Panc1 (cell line): ENCODE data around the gene CDH12.

Experiments used
- POLR2AphosphoS5 ChIP-seq: IDR thresholded peaks from 2 replicates; pipeline ENCODE4 v1.6.1; 2012; ENCODE audit warnings: mild to moderate bottlenecking, low read depth, low read length, moderate library complexity
- TF ChIP-seq, protein P1 (sequence below): fragments of 450-650 bp; IDR thresholded peaks from 2 replicates; pipeline ENCODE4 v1.5.1; 2017; ENCODE audit warnings: mild to moderate bottlenecking

GRCh38 chr5:21918451-21918850 is 934.7 kb downstream of the CDH12 start:
- TF ChIP-seq, protein P1, sequence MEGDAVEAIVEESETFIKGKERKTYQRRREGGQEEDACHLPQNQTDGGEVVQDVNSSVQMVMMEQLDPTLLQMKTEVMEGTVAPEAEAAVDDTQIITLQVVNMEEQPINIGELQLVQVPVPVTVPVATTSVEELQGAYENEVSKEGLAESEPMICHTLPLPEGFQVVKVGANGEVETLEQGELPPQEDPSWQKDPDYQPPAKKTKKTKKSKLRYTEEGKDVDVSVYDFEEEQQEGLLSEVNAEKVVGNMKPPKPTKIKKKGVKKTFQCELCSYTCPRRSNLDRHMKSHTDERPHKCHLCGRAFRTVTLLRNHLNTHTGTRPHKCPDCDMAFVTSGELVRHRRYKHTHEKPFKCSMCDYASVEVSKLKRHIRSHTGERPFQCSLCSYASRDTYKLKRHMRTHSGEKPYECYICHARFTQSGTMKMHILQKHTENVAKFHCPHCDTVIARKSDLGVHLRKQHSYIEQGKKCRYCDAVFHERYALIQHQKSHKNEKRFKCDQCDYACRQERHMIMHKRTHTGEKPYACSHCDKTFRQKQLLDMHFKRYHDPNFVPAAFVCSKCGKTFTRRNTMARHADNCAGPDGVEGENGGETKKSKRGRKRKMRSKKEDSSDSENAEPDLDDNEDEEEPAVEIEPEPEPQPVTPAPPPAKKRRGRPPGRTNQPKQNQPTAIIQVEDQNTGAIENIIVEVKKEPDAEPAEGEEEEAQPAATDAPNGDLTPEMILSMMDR, result no peak
- no peak for TF ChIP-seq POLR2AphosphoS5
